Activated T-helper 1 cell treated with anti-CD3 and anti-CD28 coated beads, Interleukin-12 subunit alpha, Interleukin-12 subunit beta, Interleukin-2, Interleukin-4 antibody, amounts not matched to agents 30 ng/mL and 10 ng/mL and 1 ng/mL, durations not matched to agents 14 hours and 24 hours and 36 hours (primary cell): Measurements from ENCODE around the gene SLC45A1. TPM values are rescaled to one million over a fixed set of nuclear protein-coding genes. Genes with fewer than 3 reads are reported as not detected.
A peak's percentile ranks its signal among the peaks of the same experiment; 100 is the strongest.

Source experiments
- DNase-seq: peaks from one replicate; pipeline ENCODE4 v3.0.0; 2021; ENCODE audit warnings: low spot score
- H3K27ac Mint-ChIP-seq: one replicate; pipeline ENCODE4 v1.8.0; 2021; ENCODE audit warnings: mild to moderate bottlenecking, mixed read lengths
- H3K27me3 Mint-ChIP-seq: one replicate; pipeline ENCODE4 v1.8.0; 2022; ENCODE audit warnings: mild to moderate bottlenecking, moderate library complexity, mixed read lengths; ENCODE audit not compliant: insufficient read depth
- H3K36me3 Mint-ChIP-seq: one replicate; pipeline ENCODE4 v1.8.0; 2021; ENCODE audit warnings: low read depth, mixed read lengths
- H3K4me1 Mint-ChIP-seq: one replicate; pipeline ENCODE4 v1.8.0; 2021; ENCODE audit warnings: low read depth, mixed read lengths
- H3K4me3 Mint-ChIP-seq: one replicate; pipeline ENCODE4 v1.8.0; 2021; ENCODE audit warnings: mild to moderate bottlenecking, moderate library complexity, mixed read lengths
- H3K9me3 Mint-ChIP-seq: one replicate; pipeline ENCODE4 v1.8.0; 2021; ENCODE audit warnings: mixed read lengths
- intact Hi-C: fragments of 100-400 bp; cut with micrococcal nuclease; formaldehyde crosslinking; loops from one replicate; pipeline ENCODE4 v1.15.1; 2024
- total RNA-seq: library from RNA; stranded (reverse); gene quantifications from 2 replicates; pipeline ENCODE4 v1.2.3, GENCODE V29; 2022

Gene SLC45A1
- total RNA-seq, 1 donor from 2014 or later: 0.57 TPM

- intact Hi-C loops: loop anchor here (1.0 kb wide), 2 partner anchors 283 to 299 kb away; no protein-coding TSS in a partner anchor
- Mint-ChIP-seq H3K4me1 (peaks cover 18% of the 10 kb centered on the region), H3K27me3 (peaks cover 44% of the 10 kb centered on the region), H3K27ac (no peak overlapping the region), H3K36me3 (no peaks in the 10 kb centered on the region), H3K9me3 (no peaks in the 10 kb centered on the region), H3K4me3 (no peak overlapping the region)
- no peak for DNase-seq
Measured at GRCh38 chr1:8314346-8315280, 3.3 kb upstream of the SLC45A1 start.

DNA sequence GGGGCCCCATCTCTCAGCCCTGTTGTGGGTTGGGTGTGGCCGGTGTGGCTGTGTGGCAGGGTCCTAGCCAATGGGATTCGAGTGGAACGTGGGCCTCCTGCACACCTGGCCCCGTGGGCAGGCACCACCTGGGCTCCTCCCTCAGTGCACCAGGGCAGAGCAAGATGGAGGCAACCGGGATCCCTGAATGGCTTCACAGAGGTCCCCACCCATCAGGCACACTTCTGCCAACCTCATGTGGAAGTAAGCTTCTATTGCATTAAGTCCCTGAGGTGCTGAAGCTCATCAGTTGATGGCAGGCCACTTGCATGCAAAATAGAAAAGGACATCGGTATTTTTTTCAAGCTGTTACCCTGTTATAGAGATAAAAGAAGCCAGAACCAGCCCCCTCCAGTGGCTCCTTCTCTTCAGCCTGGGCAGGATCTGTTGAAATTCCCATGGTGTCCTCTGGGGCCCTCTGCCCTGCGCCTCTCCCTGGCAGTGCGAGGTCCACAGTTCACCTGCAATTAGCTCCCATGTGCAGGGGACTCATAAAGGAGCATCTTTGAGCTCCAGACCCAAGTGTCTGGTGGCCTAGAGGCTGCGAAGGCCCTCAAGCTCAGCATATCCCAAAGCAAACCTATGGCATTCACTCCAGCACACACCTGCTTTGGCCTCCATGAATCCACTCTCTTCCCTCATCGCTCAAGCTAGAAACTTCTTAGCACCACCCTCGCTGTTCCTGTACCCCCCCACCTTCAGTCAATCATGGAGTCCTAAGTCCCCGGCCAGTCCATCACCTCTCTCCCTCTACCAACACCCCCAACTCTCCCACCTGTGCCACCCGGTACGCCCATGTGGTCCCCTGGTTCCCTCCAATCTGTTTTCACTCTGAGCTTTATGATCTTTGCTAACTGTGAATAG is 2.1 kb upstream of the SLC45A1 start:
- no peaks in the 10 kb centered on the region for H3K36me3 Mint-ChIP-seq
- intact Hi-C loops: no loop called here
- no peak overlapping the region for H3K4me3 Mint-ChIP-seq
- no peak overlapping the region for H3K27ac Mint-ChIP-seq
- DNase-seq: no peak
- no peaks in the 10 kb centered on the region for H3K9me3 Mint-ChIP-seq
- peaks cover 18% of the 10 kb centered on the region for H3K4me1 Mint-ChIP-seq
- H3K27me3 Mint-ChIP-seq: peaks cover 52% of the 10 kb centered on the region

- Mint-ChIP-seq H3K4me1 (peaks cover 18% of the 10 kb centered on the region), H3K27ac (no peak overlapping the region), H3K9me3 (peaks cover 4% of the 10 kb centered on the region), H3K4me3 (peak overlapping the region; percentile 71), H3K36me3 (no peaks in the 10 kb centered on the region), H3K27me3 (peaks cover 52% of the 10 kb centered on the region)
- intact Hi-C loops: loop anchor here (2.0 kb wide), 1 partner anchor 222 kb away; no protein-coding TSS in a partner anchor
- DNase-seq: no peak
Measured at GRCh38 chr1:8318436-8318835, 522 bp downstream of the SLC45A1 start.

GRCh38 chr1:8321612-8322011 is 3.7 kb downstream of the SLC45A1 start:
- DNase-seq: no peak
- Mint-ChIP-seq H3K27ac (peak overlapping the region; percentile 35), H3K4me1 (peaks cover 10% of the 10 kb centered on the region)

DNA sequence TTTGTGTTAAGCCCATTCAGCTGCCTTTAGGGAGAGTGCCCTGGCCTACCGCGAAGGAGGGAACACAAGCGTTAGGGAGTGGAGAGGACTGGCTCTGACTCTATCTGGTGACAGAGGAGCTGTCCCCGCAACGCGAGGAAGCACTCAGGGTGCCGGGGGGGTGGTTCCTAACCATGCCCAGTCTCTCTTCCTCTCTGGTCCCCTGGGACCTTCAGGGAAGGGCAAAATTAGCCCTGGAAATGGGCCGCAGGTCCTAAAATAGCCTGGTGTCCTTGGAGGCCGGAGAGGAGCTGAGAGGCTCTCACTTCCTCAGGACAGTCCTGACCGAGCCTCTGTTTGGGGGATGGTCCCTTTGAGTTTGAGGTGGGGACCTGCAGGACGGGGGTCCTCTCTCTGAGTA is 5.8 kb downstream of the SLC45A1 start:
- intact Hi-C loops: no loop called here
- Mint-ChIP-seq H3K4me1 (peaks cover 1% of the 10 kb centered on the region), H3K27me3 (peaks cover 26% of the 10 kb centered on the region), H3K4me3 (no peak overlapping the region), H3K27ac (no peak overlapping the region), H3K9me3 (peaks cover 4% of the 10 kb centered on the region), H3K36me3 (no peaks in the 10 kb centered on the region)
- no peak for DNase-seq

More at GRCh38 chr1:8321612-8322011, 3.7 kb downstream of the SLC45A1 start:
- Mint-ChIP-seq H3K4me3 (no peak overlapping the region), H3K36me3 (no peaks in the 10 kb centered on the region), H3K9me3 (peaks cover 4% of the 10 kb centered on the region), H3K27me3 (peaks cover 37% of the 10 kb centered on the region)
- intact Hi-C loops: no loop called here

GRCh38 chr1:8324176-8324810 is 6.4 kb downstream of the SLC45A1 start:
- H3K27me3 Mint-ChIP-seq: peaks cover 20% of the 10 kb centered on the region
- intact Hi-C loops: no loop called here
- no peak overlapping the region for H3K4me3 Mint-ChIP-seq
- peaks cover 4% of the 10 kb centered on the region for H3K9me3 Mint-ChIP-seq
- H3K27ac Mint-ChIP-seq: no peak overlapping the region
- no peak for DNase-seq
- H3K4me1 Mint-ChIP-seq: no peaks in the 10 kb centered on the region
- H3K36me3 Mint-ChIP-seq: no peaks in the 10 kb centered on the region

DNA sequence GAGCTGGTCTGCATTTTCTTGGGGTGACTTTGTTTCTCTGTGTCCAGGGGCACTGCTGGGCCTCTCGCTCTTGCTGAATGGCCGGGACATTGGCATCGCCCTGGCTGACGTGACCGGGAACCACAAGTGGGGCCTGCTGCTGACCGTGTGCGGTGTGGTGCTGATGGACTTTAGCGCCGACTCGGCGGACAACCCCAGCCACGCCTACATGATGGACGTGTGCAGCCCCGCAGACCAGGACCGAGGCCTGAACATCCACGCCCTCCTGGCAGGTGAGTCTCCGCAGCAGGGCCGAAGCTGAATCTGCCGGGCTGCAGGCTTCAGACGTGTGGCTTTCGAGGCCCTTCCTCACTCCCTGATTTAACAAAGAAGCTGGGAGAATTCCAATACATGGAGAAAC is 7.9 kb downstream of the SLC45A1 start:
- intact Hi-C loops: no loop called here
- Mint-ChIP-seq H3K36me3 (no peaks in the 10 kb centered on the region), H3K9me3 (peaks cover 4% of the 10 kb centered on the region), H3K4me3 (no peak overlapping the region), H3K27ac (no peak overlapping the region), H3K27me3 (peaks cover 9% of the 10 kb centered on the region), H3K4me1 (no peaks in the 10 kb centered on the region)
- no peak for DNase-seq

- DNase-seq: no peak
- Mint-ChIP-seq H3K4me1 (no peaks in the 10 kb centered on the region), H3K27me3 (peaks cover 4% of the 10 kb centered on the region), H3K36me3 (no peaks in the 10 kb centered on the region), H3K9me3 (peaks cover 4% of the 10 kb centered on the region), H3K27ac (no peak overlapping the region), H3K4me3 (no peak overlapping the region)
- intact Hi-C loops: no loop called here
Measured at GRCh38 chr1:8326265-8326664, 8.4 kb downstream of the SLC45A1 start.

DNA sequence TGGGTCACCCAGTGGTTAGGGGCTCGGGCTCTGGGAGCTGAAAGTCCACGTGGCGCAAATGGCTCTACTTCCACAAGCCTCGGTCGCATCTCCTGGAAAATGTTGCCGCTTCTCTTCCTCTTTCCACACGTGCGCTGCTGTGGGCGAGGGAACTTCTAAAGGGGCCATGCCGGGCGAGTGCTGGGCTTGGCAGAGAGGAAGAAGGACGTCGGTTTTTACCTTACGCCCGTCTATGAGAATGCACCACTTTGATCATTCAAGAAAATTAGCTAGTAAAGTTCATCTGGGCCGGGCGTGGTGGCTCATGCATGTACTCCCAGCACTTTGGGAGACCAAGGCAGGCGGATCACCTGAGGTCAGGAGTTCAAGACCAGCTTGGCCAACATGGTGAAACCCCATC is 10.4 kb downstream of the SLC45A1 start:
- intact Hi-C loops: no loop called here
- H3K27me3 Mint-ChIP-seq: no peaks in the 10 kb centered on the region
- DNase-seq: no peak
- H3K9me3 Mint-ChIP-seq: no peaks in the 10 kb centered on the region
- H3K36me3 Mint-ChIP-seq: no peaks in the 10 kb centered on the region
- H3K4me1 Mint-ChIP-seq: no peaks in the 10 kb centered on the region
- H3K27ac Mint-ChIP-seq: no peak overlapping the region
- H3K4me3 Mint-ChIP-seq: no peak overlapping the region

- DNase-seq: no peak
- intact Hi-C loops: no loop called here
- H3K27me3 Mint-ChIP-seq: no peaks in the 10 kb centered on the region
- no peak overlapping the region for H3K27ac Mint-ChIP-seq
- H3K4me3 Mint-ChIP-seq: no peak overlapping the region
- H3K4me1 Mint-ChIP-seq: no peaks in the 10 kb centered on the region
- H3K36me3 Mint-ChIP-seq: no peaks in the 10 kb centered on the region
- H3K9me3 Mint-ChIP-seq: no peaks in the 10 kb centered on the region
Measured at GRCh38 chr1:8329439-8329838, 11.5 kb downstream of the SLC45A1 start.

DNA sequence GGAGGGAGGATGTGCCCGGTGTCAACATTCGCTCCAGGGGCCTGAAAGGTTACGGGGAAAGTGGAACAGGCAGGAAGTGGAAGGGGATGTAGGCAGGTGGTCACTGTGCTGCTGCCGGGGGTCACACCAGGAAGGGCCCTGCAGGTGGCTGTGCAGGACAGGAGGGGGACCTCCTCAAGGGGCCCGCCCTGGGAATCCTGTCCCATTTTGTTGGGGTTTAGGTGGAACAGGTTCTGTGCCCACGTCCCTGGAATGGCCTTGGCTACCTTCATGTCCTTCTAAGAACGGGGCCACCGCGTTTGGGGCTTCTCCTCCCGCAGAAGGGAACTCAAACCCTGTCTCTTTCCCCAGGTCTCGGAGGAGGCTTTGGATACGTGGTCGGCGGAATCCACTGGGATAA is 11.9 kb downstream of the SLC45A1 start:
- intact Hi-C loops: no loop called here
- Mint-ChIP-seq H3K36me3 (no peaks in the 10 kb centered on the region), H3K27me3 (no peaks in the 10 kb centered on the region), H3K9me3 (no peaks in the 10 kb centered on the region), H3K4me3 (no peak overlapping the region), H3K4me1 (no peaks in the 10 kb centered on the region), H3K27ac (no peak overlapping the region)
- DNase-seq: no peak

- no peak for DNase-seq
- no peaks in the 10 kb centered on the region for H3K27me3 Mint-ChIP-seq
- H3K9me3 Mint-ChIP-seq: no peaks in the 10 kb centered on the region
- H3K36me3 Mint-ChIP-seq: no peaks in the 10 kb centered on the region
- no peak overlapping the region for H3K27ac Mint-ChIP-seq
- H3K4me3 Mint-ChIP-seq: no peak overlapping the region
- no peaks in the 10 kb centered on the region for H3K4me1 Mint-ChIP-seq
- intact Hi-C loops: no loop called here
Measured at GRCh38 chr1:8330271-8331125, 12.6 kb downstream of the SLC45A1 start.
